COR-L47 (cell line): ENCODE results near the gene LYSMD2.

Source experiments
- DNase-seq: peaks from one replicate; lab custom pipeline; 2025; lab: John Stamatoyannopoulos, UW

Gene LYSMD2

DNA sequence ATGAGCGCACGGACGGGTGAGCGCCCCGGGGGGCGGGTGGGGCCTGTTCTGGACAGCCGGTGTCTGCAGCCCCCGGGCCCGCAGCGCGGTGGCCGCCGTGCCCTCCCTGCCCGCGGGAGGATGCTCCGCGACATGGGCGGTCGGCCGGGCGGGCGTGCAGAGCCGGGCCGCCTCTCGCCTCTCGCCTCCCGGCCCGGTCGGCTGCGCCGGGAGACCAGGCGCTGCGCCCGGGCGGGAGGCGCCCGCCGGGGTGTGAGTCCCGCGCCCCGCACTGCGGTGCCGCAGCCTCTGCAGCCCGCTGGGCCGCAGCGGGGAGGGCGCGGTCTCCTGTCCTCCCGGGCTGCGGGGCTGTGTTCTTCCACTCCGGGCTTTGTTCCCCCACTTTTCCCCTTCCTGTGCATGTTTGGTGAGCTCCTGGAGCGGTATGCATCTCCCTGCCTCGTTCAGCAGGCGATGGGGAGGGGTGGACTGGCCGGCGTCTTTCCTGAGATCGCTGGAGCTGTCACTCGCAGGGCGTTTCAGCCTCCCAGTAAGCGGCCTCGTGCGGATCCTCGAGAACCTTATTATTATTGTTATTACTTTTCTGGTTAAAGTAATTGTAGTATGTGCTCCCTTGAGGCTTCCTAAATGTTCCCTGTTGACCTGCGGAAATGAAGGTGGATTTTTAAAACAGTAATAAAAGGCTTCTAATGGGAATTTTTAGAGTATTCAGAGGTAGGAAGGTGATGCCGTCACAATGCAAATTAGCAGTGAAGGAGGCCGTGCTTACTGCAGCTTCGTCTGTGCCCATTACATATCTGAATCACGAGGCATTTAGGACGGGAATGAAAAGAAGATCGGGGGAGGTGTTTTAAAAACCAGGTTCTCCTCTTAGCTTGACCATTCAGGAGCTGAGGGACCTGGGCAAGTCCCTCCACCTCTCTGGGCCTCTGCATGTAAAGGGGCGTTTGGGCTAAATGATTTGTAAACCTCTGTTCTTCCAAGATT lies 14.5 kb upstream of the LYSMD2 start:
- DNase-seq: peak; percentile 28

GRCh38 chr15:51750792-51751696 lies 13.6 kb upstream of the LYSMD2 start, which contains the start of gene TMOD2:
TSS of gene TMOD2 (plus strand) at chr15:51751597. CDS start at chr15:51766442, 14,845 bp downstream.
- peak; percentile 72 for DNase-seq

GRCh38 chr15:51750186-51750585 lies 12.7 kb upstream of the LYSMD2 start:
- no peak for DNase-seq

GRCh38 chr15:51749307-51749706 lies 11.9 kb upstream of the LYSMD2 start:
- no peak for DNase-seq

DNA sequence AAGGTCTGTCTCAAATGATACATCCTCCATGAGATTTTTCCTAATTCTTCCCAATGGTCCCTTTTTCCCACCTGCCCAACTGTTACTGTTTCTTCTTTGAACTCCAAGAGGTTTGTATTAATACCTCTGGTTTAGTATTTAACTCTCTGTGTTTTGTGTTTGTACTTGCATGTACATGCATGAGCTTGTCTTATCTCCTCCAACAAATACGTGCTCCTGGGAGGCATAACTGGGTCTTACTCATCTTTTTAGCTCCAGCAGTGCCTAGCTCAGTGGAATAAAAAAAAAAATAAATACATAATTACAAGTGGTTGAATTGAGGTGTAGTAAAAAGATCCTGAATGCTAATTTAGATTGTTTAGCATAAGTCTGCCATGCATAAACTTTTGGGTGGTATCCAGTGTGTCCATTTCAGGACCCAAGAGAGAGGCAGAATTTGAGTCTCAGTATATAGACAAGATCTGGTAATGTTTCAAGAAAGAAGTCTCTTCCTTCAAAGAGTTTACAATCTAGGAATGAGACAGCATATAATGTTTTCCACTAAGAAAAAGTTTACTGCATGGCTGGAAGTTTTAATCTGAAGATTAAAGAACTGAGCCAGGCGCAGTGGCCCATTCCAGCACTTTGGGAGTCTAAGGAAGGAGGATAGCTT lies 1.7 kb upstream of the LYSMD2 start:
- no peak for DNase-seq

GRCh38 chr15:51738553-51738952 lies 1.1 kb upstream of the LYSMD2 start:
- DNase-seq: no peak

DNA sequence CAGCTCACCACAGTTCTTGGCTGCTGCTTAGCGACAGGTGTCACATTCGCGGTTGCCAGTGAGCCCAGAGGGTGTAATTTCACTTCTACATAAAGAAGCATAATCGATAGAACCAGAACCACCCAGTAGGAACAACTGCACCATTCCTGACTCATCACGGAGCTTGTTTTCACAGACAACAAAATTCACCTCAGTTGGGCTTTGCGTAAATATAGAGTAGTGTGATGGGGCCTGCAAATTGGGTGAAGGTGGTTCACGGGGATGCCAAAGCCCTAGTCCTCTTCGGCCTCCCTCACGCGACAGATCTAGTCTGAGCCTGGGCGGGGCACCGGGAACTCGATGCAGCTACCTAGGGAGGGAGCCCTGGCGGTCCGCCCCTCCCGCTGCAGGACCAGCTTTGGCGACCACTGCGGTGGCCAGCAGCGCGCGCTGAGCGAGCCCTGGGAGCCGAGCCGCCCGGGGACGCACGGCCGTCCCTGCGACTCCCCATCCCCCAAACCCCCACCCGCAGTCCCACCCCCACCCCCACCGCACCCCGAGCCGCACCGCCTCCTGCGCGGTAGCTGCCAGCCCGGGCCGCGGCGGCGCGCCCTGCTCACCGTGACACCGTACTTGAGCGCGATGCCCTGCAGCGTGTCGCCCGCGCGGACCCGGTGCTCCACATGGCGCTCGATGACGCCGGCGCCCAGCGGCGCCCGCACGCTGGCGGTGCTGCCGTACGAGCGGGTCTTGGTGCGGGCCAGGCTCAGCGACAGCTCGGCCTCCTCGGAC lies 519 bp downstream of the LYSMD2 start:
- peak; percentile 82 for DNase-seq

GRCh38 chr15:51736069-51736468 lies 1.4 kb downstream of the LYSMD2 start:
- no peak for DNase-seq

- peak; percentile 35 for DNase-seq
Observed at GRCh38 chr15:51735228-51736010, 2.0 kb downstream of the LYSMD2 start.

DNA sequence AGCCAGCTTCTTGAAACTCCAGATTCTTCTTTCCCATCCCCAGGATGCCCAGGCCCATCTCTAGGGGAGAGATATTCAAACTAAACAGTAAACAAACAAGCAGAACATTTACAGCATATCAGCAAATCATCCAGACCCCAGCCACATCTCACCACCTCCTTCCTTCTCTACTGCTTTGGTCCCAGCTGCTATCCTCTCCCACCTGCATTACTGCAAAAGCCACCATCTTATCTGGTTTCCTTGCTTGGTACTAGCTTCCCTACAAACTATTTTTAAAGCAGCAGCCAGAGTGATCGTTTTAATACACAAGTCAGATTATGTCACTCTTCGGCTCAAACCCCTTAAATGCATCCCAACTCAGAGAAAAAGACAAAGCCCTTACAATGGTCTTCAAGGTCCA lies 4.8 kb downstream of the LYSMD2 start:
- no peak for DNase-seq

DNA sequence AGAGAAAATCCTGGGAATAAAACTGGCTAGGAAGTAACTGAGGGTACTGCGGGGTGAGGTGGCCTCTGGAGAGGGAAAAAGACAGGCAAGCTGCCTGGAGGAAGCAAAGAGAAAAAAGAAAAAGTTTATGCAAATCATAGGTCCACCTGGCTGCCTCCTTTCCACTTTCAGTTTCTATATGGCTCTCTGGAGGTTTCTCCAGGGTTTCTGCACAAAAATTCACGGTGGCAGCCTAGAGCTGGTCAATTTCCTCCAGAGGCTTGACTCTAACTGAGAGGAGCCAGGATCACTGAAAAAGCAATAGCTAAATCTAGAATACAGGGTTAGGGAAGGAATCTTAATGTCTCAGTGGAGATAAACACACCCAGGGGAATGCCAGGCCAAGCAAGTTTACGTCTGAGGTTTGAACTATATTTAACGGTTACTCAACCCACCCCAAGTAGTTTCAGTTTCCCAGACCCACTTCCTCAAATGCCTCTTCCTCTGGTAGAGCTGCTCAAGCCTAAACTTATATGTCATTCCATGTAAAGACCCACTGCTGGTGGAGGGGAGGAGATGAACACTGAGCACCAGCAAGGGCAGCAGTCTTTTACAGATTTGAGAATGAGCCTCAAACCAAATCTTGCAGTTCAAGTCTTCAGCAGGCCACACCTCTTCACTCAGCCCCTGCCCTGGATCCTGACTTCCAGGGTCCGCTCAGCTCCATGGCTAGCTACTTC lies 5.7 kb downstream of the LYSMD2 start:
- no peak for DNase-seq

GRCh38 chr15:51727141-51727897 lies 10.1 kb downstream of the LYSMD2 start:
- DNase-seq: no peak

- DNase-seq: peak; percentile 32
Observed at GRCh38 chr15:51726302-51727073, 11.0 kb downstream of the LYSMD2 start.

DNA sequence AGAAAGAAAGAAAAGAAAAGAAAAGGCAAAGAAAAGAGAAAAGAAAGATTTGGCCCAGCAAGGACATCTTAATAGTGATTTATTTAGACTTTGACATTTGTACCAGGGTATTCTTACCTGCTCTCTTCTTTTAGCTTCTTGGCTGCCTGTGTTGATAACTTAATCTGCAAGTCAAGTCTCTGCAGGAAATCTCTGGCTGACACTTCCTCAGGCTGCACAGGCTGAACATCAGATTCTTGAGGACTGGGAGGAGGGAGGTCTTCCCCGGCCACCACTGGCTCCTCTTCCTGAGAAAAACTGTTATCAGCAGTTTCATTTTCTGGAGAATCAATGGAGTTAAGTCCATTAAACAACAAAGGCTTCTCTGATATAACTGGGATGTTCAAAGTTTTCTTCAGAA lies 12.8 kb downstream of the LYSMD2 start:
- no peak for DNase-seq

- no peak for DNase-seq
Observed at GRCh38 chr15:51724199-51724598, 13.3 kb downstream of the LYSMD2 start.

DNA sequence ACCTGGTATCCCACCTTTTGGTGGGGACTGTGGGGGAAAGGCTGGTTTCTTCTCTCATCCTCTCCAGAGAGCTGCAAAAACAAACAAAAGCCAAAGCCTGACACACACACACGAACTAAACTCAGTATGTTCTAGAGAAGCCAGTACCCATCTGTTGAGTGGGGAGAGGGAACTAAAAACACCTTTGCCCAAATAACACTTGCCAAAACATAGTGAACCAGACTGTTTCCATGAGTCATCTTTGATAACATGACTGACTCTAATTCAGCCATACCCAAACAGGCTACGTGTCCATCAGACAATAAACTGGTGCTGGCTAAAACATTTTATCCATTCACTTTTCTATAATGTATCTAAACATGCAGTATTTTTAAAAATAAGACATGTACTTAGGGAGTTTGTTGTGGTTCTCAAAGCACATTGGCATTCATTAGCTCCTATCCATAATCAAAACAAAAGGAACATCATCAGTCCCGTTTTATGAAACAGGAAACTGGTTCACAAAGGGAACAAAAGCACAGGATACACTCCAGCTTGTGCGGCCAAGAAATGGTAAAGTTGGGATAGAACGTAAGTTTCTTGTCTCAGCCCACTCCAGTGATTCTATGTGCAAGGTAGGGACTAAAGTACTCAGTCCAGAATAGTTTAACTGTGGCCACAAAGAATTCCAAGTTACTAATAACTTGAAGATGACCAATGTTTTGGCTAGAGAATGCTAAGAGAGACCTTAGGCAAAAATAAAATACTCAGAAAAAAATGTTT lies 16.1 kb downstream of the LYSMD2 start:
- no peak for DNase-seq

DNA sequence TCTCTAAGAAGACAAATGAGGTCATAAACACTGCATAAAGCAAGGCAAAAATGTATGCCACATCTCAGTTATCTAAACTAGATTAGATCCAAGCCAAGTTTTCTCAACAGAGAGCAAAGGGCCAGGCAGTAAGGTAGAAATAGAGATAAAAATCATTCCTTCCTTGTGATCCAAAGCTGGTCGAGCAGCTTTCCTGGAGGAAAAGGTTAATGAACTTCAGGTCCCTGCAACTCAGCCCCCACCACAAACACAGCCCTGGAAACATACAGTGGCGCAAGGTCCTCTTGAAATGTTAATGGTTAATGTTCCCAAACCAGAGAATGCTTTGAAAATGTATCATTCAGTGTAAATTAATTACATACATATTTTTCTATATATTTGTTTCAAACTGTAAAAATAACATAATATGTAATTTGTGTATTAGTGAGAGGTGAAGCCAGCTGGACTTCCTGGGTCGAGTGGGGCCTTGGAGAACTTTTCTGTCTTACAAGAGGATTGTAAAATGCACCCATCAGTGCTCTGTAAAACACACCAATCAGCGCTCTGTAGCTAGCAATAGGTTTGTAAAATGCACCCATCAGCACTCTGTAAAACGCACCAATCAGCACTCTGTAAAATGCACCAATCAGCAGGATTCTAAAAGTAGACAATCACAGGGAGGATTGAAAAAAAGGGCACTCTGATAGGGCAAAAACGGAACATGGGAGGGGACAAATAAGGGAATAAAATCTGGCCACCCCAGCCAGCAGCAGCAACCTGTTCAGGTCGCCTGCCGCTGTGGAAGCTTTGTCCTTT lies 17.1 kb downstream of the LYSMD2 start:
- no peak for DNase-seq
